ENCODE data around the gene KRT5. TPM values are rescaled to one million over a fixed set of nuclear protein-coding genes. Genes with fewer than 3 reads are reported as not detected.

The KRT5 gene
- total and polyA plus RNA-seq, 4 donors: 15.8 to 49.4 (median 33.7) TPM

GRCh38 chr12:52464897-52465296 lies 55.3 kb downstream of the KRT5 start:
- Histone ChIP-seq H3K4me1 (ENCODE audit: control insufficient read depth in 5 of 5, insufficient read depth in 5 of 5, low read length in 5 of 5) (no peaks in the 10 kb centered on the region), H3K27ac (ENCODE audit: low read depth in 1 of 2, low read length in 1 of 2) (no peak overlapping the region), H3K9me3 (ENCODE audit: control insufficient read depth in 4 of 4, insufficient read depth in 3 of 4, low read length in 3 of 4) (no peaks in the 10 kb centered on the region), H3K9ac (ENCODE audit: insufficient read depth in 1 of 2, low read length in 2 of 2) (no peak overlapping the region), H3K36me3 (ENCODE audit: control insufficient read depth in 4 of 4, insufficient read depth in 4 of 4, low read length in 4 of 4) (no peaks in the 10 kb centered on the region), H3K4me3 (no peak overlapping the region), H3K27me3 (ENCODE audit: control insufficient read depth in 3 of 3, insufficient read depth in 3 of 3, low read length in 2 of 3) (peaks cover 0 to 14% (median 0%) of the 10 kb centered on the region in 3 donors)
- DNase-seq: no peak
- no peak for ATAC-seq (ENCODE audit: insufficient read depth, low FRiP score)
- no peak for TF ChIP-seq CTCF (IDR thresholded peaks at IDR 0.05; ENCODE audit: control extremely low read depth, extremely low read depth)
- WGBS, 2 donors: 51 to 53% methylated on average over 2 of the region's 2 CpGs

Other genes starting within 250 kb of the KRT5 start
- gene KRT86, start 245.7 kb downstream of the KRT5 start, total RNA-seq: 1 to 10 TPM in 1 of 2 donors, not detected in 1; 1.1 TPM
- gene KRT86, start 245.7 kb downstream of the KRT5 start, polyA plus RNA-seq: under 1 TPM; 0.11 to 0.31 TPM
- gene KRT81, start 228.9 kb downstream of the KRT5 start, total RNA-seq: under 1 TPM; 0.20 to 0.61 TPM
- under 1 TPM; 0.02 to 0.26 TPM for gene KRT81, start 228.9 kb downstream of the KRT5 start, polyA plus RNA-seq
- gene KRT83, start 199.0 kb downstream of the KRT5 start, total RNA-seq: not detected
- not detected for gene KRT83, start 199.0 kb downstream of the KRT5 start, polyA plus RNA-seq
- not detected for gene KRT85, start 152.9 kb downstream of the KRT5 start, total RNA-seq
- gene KRT85, start 152.9 kb downstream of the KRT5 start, polyA plus RNA-seq: not detected
- not detected for gene KRT84, start 134.7 kb downstream of the KRT5 start, total RNA-seq
- gene KRT84, start 134.7 kb downstream of the KRT5 start, polyA plus RNA-seq: not detected
- gene KRT82, start 114.1 kb downstream of the KRT5 start, total RNA-seq: not detected
- gene KRT82, start 114.1 kb downstream of the KRT5 start, polyA plus RNA-seq: not detected
- not detected for gene KRT75, start 86.0 kb downstream of the KRT5 start, total RNA-seq
- under 1 TPM in 1 of 2 donors, not detected in 1; 0.01 TPM for gene KRT75, start 86.0 kb downstream of the KRT5 start, polyA plus RNA-seq
- under 1 TPM in 1 of 2 donors, not detected in 1; 0.25 TPM for gene KRT6B, start 68.2 kb downstream of the KRT5 start, total RNA-seq
- gene KRT6B, start 68.2 kb downstream of the KRT5 start, polyA plus RNA-seq: under 1 TPM; 0.06 to 0.63 TPM
- not detected for gene KRT6C, start 46.6 kb downstream of the KRT5 start, total RNA-seq
- under 1 TPM; 0.08 to 0.10 TPM for gene KRT6C, start 46.6 kb downstream of the KRT5 start, polyA plus RNA-seq
- 1 to 10 TPM in 1 of 2 donors, under 1 TPM in 1; 0.65 to 7.9 TPM for gene KRT6A, start 27.1 kb downstream of the KRT5 start, total RNA-seq
- 10 to 100 TPM in 1 of 2 donors, 1 to 10 TPM in 1; 6.8 to 46.8 TPM for gene KRT6A, start 27.1 kb downstream of the KRT5 start, polyA plus RNA-seq
- gene KRT71, start 32.8 kb upstream of the KRT5 start, total RNA-seq: not detected
- not detected for gene KRT71, start 32.8 kb upstream of the KRT5 start, polyA plus RNA-seq
- gene KRT74, start 53.4 kb upstream of the KRT5 start, total RNA-seq: not detected
- gene KRT74, start 53.4 kb upstream of the KRT5 start, polyA plus RNA-seq: not detected
- gene KRT72, start 81.1 kb upstream of the KRT5 start, total RNA-seq: under 1 TPM in 1 of 2 donors, not detected in 1; 0.17 TPM
- under 1 TPM; 0.14 TPM for gene KRT72, start 81.1 kb upstream of the KRT5 start, polyA plus RNA-seq
- gene KRT73, start 98.2 kb upstream of the KRT5 start, total RNA-seq: not detected
- under 1 TPM in 1 of 2 donors, not detected in 1; 0.07 TPM for gene KRT73, start 98.2 kb upstream of the KRT5 start, polyA plus RNA-seq
- gene KRT2, start 131.8 kb upstream of the KRT5 start, total RNA-seq: not detected
- gene KRT2, start 131.8 kb upstream of the KRT5 start, polyA plus RNA-seq: under 1 TPM in 1 of 2 donors, not detected in 1; 0.03 TPM
- gene KRT1, start 160.0 kb upstream of the KRT5 start, total RNA-seq: under 1 TPM; 0.09 to 0.82 TPM
- not detected for gene KRT1, start 160.0 kb upstream of the KRT5 start, polyA plus RNA-seq
- gene KRT77, start 183.1 kb upstream of the KRT5 start, total RNA-seq: not detected
- gene KRT77, start 183.1 kb upstream of the KRT5 start, polyA plus RNA-seq: not detected

All from lung (tissue), 12 donors.